Ramos (cell line): ENCODE results near the gene PATE1.

Source experiments
- in situ Hi-C: fragments of 300-500 bp; cut with MboI; formaldehyde crosslinking; loops from one replicate; pipeline ENCODE4 v1.14.3; 2022; ENCODE audit warnings: low sequenced_read_pairs; ENCODE audit not compliant: unreplicated experiment

PATE1 gene

DNA sequence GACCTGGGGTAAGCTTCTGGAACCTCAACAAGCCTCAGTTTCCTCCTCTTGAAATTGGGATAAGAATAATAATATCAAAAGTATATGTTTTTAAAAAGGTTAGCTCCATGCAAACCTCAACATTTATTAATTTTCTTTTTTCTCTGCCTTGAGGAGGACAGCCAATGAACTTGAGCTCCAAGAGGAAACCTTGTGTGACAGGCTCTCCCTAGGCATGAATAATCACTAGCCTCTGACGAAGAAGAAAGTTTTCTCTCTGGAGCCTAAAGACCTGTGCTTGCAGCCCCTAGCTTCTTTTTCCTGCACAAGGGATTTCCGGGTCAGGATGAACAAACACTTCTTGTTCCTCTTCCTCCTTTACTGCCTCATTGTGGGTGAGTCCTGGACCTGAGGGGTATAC is 41.7 kb downstream of the PATE1 start, which contains the start of gene PATE3:
Gene PATE3, plus strand, starts transcription at position 301 of the 400 bp plus-strand sequence. Its CDS starts 25 bp downstream, at position 326.
- in situ Hi-C loops = no loop called here

DNA sequence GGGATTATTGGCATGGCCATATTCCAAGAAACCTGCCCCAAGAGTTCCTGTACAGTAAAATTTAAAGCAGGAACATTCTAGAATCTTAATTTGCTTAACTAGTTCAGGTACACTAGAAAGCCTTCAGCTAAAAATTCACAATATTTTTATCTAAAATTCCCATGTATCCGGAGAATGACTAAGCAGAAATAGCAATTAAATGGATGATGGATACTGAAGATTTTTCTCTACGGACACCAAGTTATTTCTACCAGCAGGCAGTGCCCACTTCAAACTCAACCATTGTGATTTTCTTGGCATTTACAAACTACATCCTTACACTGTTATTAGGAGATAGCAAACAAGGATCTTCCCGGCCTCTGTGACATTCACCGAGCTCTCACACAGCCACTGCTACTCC is 44.7 kb downstream of the PATE1 start:
- in situ Hi-C loops = no loop called here

DNA sequence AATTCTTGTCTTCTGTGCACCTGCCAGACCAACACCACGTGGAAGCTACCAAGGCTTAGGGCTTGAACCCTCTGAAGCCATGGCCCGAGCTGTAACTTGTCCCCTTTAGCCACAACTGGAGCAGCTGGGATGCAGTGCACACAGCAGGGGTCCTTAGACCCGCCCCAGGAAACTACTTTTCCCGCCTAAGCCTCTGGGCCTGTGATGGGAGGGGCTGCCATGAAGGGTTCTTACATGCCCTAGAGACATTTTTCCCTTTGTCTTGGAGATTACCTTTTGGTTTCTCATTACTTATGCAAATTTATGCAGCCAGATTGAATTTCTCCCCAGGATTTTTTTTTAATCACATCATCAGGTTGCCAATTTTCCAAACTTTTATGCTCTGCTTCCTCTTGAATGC is 51.6 kb downstream of the PATE1 start:
- in situ Hi-C loops = no loop called here
